Measurements from ENCODE around the gene STYK1.
"Not testable (repeated sequence)": the region's sequence is repeated elsewhere in the genome, so short reads cannot be mapped to it uniquely, and the experiment has no call there.

The STYK1 gene

GRCh38 chr12:10618338-10618987 lies 55.4 kb downstream of the STYK1 start:
- no peaks in the 10 kb centered on the region for H3K4me1 ChIP-seq (ENCODE audit: insufficient read depth, low read length)
- no peaks in the 10 kb centered on the region for H3K27me3 ChIP-seq (ENCODE audit: insufficient read depth, low read length)
- no peak overlapping the region for H3K27ac ChIP-seq (ENCODE audit: low read length)
- H3K9me3 ChIP-seq (ENCODE audit: insufficient read depth, low read depth, low read length) = no peaks in the 10 kb centered on the region
- no peak overlapping the region for H3K4me3 ChIP-seq (ENCODE audit: low read length)
- no peak overlapping the region for H3K9ac ChIP-seq (ENCODE audit: low read depth, low read length)
- no peaks in the 10 kb centered on the region for H3K36me3 ChIP-seq (ENCODE audit: insufficient read depth, low read depth, low read length)

DNA sequence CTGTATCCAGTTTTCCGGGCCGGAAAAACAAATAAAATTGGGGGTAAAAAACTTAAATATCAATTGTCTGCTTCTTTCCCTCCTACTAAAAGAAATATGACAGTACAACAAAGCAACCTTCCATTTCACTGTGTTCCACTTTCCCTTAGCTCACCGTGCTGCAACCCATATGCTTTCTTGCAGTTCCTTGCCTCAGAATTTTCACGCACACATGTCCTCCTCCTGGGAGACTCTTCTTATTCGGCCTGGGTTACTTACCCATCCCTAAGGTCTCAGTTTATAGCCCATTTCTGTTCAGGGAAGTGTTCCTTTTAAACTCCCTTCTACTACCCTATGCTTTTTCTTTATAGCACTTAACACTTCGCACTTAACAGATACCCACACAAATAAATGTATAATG lies 56.0 kb downstream of the STYK1 start:
- Histone ChIP-seq H3K9ac (ENCODE audit: low read depth, low read length) (no peak overlapping the region), H3K4me3 (ENCODE audit: low read length) (no peak overlapping the region), H3K27ac (ENCODE audit: low read length) (no peak overlapping the region), H3K4me1 (ENCODE audit: insufficient read depth, low read length) (no peaks in the 10 kb centered on the region), H3K27me3 (ENCODE audit: insufficient read depth, low read length) (no peaks in the 10 kb centered on the region), H3K9me3 (ENCODE audit: insufficient read depth, low read depth, low read length) (no peaks in the 10 kb centered on the region), H3K36me3 (ENCODE audit: insufficient read depth, low read depth, low read length) (no peaks in the 10 kb centered on the region)

- H3K27ac ChIP-seq (ENCODE audit: low read length) = no peak overlapping the region
- H3K27me3 ChIP-seq (ENCODE audit: insufficient read depth, low read length) = no peaks in the 10 kb centered on the region
Measured at GRCh38 chr12:10615532-10615931, 58.3 kb downstream of the STYK1 start.

DNA sequence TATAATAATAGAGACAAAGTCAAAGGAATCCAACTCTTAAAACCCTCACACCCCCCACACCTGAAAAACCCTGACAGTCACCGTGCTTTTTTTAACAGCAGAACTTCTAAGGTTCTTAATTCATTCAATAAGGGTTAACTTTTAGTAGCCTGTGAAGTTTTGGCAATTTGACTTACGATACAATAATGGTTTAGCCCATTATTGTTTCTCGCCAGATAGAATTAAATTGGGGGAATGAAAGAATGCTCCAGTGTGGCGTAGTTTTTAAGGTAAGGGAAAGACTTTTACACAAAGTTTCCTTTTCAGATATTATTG lies 59.8 kb downstream of the STYK1 start:
- peak overlapping the region; percentile 86 for H3K27ac ChIP-seq (ENCODE audit: low read length)
- peaks cover 35% of the 10 kb centered on the region for H3K36me3 ChIP-seq (ENCODE audit: insufficient read depth, low read depth, low read length)
- H3K9ac ChIP-seq (ENCODE audit: low read depth, low read length) = peak overlapping the region; percentile 98
- H3K4me1 ChIP-seq (ENCODE audit: insufficient read depth, low read length) = 0 out of 2 replicates have a peak, but pooled peaks cover 5% of the 10 kb centered on the region
- peak overlapping the region; percentile 100 for H3K4me3 ChIP-seq (ENCODE audit: low read length)
- H3K9me3 ChIP-seq (ENCODE audit: insufficient read depth, low read depth, low read length) = no peaks in the 10 kb centered on the region
- H3K27me3 ChIP-seq (ENCODE audit: insufficient read depth, low read length) = no peaks in the 10 kb centered on the region

More at GRCh38 chr12:10615532-10615931, 58.3 kb downstream of the STYK1 start:
- no peak overlapping the region for H3K9ac ChIP-seq (ENCODE audit: low read depth, low read length)
- no peaks in the 10 kb centered on the region for H3K9me3 ChIP-seq (ENCODE audit: insufficient read depth, low read depth, low read length)
- H3K36me3 ChIP-seq (ENCODE audit: insufficient read depth, low read depth, low read length) = peaks cover 20% of the 10 kb centered on the region
- H3K4me1 ChIP-seq (ENCODE audit: insufficient read depth, low read length) = 0 out of 2 replicates have a peak, but pooled peaks cover 5% of the 10 kb centered on the region
- no peak overlapping the region for H3K4me3 ChIP-seq (ENCODE audit: low read length)

DNA sequence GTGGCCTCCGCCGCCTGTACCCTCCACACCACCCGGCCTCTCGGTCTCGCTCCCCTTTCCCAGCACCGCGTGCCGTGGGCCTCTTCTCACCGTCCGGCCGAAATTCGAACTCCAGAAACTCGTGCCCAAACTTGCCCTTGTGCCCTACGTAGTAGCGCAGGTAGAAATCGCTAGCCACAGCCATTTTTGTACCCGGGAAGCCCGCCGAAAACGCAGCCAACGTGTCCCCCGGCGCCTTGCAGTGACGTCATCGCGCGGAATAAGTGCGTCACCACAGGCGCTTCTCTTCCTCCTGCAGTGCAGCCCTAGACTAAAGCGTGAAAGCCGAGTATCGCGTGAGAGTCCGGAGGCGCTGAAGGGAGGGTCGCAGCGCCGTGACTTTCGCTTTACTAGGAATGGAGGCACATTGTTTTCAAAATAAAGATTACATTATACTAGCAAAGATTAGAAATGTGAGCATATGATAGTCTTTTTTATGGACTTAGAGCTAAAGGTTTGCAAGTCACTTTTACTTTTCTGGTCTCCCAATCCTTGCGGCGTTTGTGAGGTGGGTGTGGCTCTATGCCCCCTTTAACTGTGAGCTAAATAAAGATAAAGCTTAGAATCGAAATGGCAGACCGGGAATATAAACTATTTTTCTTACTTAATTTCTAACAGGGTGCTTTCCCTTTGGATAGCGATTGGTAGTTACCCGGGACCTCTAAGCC lies 60.4 kb downstream of the STYK1 start, which contains the start of gene MAGOHB:
MAGOHB (minus strand) TSS at position 261 of the 707 bp plus-strand sequence; CDS start at position 184, 77 bp downstream.
- peak within 1 kb of the TSS; percentile 98 for H3K9ac ChIP-seq (ENCODE audit: low read depth, low read length)
- H3K4me3 ChIP-seq (ENCODE audit: low read length) = peak within 1 kb of the TSS; percentile 100
- H3K36me3 ChIP-seq (ENCODE audit: insufficient read depth, low read depth, low read length) = peaks cover 40% of the 10 kb centered on the region
- H3K27ac ChIP-seq (ENCODE audit: low read length) = peak within 1 kb of the TSS; percentile 86
- H3K9me3 ChIP-seq (ENCODE audit: insufficient read depth, low read depth, low read length) = no peaks in the 10 kb centered on the region
- 0 out of 2 replicates have a peak, but pooled peaks cover 5% of the 10 kb centered on the region for H3K4me1 ChIP-seq (ENCODE audit: insufficient read depth, low read length)
- H3K27me3 ChIP-seq (ENCODE audit: insufficient read depth, low read length) = no peaks in the 10 kb centered on the region

DNA sequence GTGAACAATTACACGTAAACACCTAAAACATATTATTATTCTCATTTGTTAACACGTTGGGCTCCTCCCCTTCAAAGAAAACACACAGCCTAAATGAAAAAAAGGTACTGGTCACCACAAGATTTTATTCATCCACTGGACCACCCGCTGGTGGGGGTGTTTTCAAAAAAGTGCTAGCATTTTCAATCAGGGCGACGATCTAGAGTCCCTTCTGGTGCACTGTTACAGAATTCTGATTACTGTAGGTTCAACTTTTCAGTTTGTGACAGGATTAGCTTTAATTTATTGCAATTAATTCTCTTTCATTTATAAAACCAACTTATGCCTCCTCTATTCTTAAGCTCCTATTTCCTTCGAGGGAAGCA lies 60.9 kb downstream of the STYK1 start:
- H3K27ac ChIP-seq (ENCODE audit: low read length) = peak overlapping the region; percentile 86
- peak overlapping the region; percentile 98 for H3K9ac ChIP-seq (ENCODE audit: low read depth, low read length)
- no peaks in the 10 kb centered on the region for H3K27me3 ChIP-seq (ENCODE audit: insufficient read depth, low read length)
- 0 out of 2 replicates have a peak, but pooled peaks cover 5% of the 10 kb centered on the region for H3K4me1 ChIP-seq (ENCODE audit: insufficient read depth, low read length)
- H3K4me3 ChIP-seq (ENCODE audit: low read length) = peak overlapping the region; percentile 100
- peaks cover 45% of the 10 kb centered on the region for H3K36me3 ChIP-seq (ENCODE audit: insufficient read depth, low read depth, low read length)
- H3K9me3 ChIP-seq (ENCODE audit: insufficient read depth, low read depth, low read length) = no peaks in the 10 kb centered on the region

DNA sequence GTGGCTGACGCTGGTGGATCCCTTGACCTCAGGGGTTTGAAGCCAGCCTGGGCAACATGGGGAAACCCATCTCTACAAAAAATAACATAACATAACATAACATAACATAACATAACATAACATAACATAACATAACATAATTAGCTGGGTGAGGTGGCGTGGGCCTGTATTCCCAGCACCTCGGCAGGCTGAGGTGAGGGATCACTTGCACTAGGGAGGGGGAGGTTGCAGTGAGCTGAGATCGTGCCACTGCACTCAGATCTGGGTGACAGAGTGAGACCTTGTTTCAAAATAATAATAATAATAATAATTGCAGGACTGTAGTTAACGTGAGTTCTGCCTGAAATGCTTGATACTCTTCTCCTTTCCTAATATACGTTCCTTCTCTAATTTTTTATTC lies 61.7 kb downstream of the STYK1 start:
- peaks cover 54% of the 10 kb centered on the region for H3K36me3 ChIP-seq (ENCODE audit: insufficient read depth, low read depth, low read length)
- no peaks in the 10 kb centered on the region for H3K27me3 ChIP-seq (ENCODE audit: insufficient read depth, low read length)
- peak overlapping the region; percentile 98 for H3K9ac ChIP-seq (ENCODE audit: low read depth, low read length)
- no peaks in the 10 kb centered on the region for H3K9me3 ChIP-seq (ENCODE audit: insufficient read depth, low read depth, low read length)
- H3K4me1 ChIP-seq (ENCODE audit: insufficient read depth, low read length) = 0 out of 2 replicates have a peak, but pooled peaks cover 5% of the 10 kb centered on the region
- peak overlapping the region; percentile 86 for H3K27ac ChIP-seq (ENCODE audit: low read length)
- peak overlapping the region; percentile 100 for H3K4me3 ChIP-seq (ENCODE audit: low read length)

DNA sequence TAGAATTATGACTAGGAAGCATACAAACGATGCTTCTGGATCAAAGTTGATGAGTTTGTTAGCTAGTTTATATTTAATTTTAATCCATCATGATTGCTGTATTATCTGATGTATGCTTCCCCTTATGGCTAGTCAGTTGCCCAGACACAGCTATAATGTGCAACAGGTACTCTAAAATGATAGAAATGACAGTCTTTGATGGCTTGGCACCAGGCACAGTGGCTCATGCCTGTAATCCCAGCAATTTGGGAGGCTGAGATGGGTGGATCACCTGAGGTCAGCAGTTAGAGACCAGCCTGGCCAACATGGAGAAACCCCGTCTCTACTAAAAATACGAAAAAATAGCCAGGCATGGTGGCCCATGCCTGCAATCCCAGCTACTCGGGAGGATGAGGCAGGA lies 62.6 kb downstream of the STYK1 start:
- not testable (repeated sequence) for H3K27ac ChIP-seq (ENCODE audit: low read length); H3K9ac ChIP-seq (ENCODE audit: low read depth, low read length); H3K4me1 ChIP-seq (ENCODE audit: insufficient read depth, low read length); H3K4me3 ChIP-seq (ENCODE audit: low read length); H3K9me3 ChIP-seq (ENCODE audit: insufficient read depth, low read depth, low read length); H3K27me3 ChIP-seq (ENCODE audit: insufficient read depth, low read length)
- H3K36me3 ChIP-seq (ENCODE audit: insufficient read depth, low read depth, low read length) = peaks cover 63% of the 10 kb centered on the region

GRCh38 chr12:10610188-10610587 lies 63.7 kb downstream of the STYK1 start:
- no peaks in the 10 kb centered on the region for H3K9me3 ChIP-seq (ENCODE audit: insufficient read depth, low read depth, low read length)
- H3K4me3 ChIP-seq (ENCODE audit: low read length) = no peak overlapping the region
- H3K27me3 ChIP-seq (ENCODE audit: insufficient read depth, low read length) = no peaks in the 10 kb centered on the region
- H3K9ac ChIP-seq (ENCODE audit: low read depth, low read length) = no peak overlapping the region
- H3K36me3 ChIP-seq (ENCODE audit: insufficient read depth, low read depth, low read length) = peaks cover 73% of the 10 kb centered on the region
- no peak overlapping the region for H3K27ac ChIP-seq (ENCODE audit: low read length)
- H3K4me1 ChIP-seq (ENCODE audit: insufficient read depth, low read length) = 0 out of 2 replicates have a peak, but pooled peaks cover 5% of the 10 kb centered on the region

DNA sequence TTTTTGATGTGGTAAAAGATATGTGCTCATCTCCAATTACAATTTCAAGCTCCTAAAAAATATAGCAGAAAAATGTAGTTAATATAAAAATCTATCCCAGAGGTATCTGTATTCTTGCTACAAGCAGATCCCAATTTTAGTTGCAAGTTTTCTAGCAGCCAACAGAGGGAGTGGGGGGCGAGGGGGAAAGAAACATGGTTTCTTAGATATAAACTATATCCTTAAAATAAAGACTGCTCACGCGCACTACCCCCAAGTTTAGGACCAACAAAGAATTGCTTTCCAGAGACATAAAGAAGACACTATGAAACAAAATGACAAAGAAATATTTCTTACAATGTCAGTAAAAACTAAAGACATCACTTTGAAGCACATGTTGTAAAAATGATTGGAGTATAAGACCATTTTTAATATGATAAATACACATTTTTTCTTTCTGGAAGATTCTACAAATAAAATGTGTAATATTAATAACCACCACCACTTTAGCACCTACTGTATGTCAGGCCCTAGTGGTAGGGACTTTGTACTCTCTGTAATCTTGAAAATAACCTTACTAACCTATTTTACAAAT lies 65.9 kb downstream of the STYK1 start:
- Histone ChIP-seq H3K9me3 (ENCODE audit: insufficient read depth, low read depth, low read length) (no peaks in the 10 kb centered on the region), H3K36me3 (ENCODE audit: insufficient read depth, low read depth, low read length) (peaks cover 86% of the 10 kb centered on the region), H3K9ac (ENCODE audit: low read depth, low read length) (no peak overlapping the region), H3K4me3 (ENCODE audit: low read length) (no peak overlapping the region), H3K27ac (ENCODE audit: low read length) (no peak overlapping the region), H3K27me3 (ENCODE audit: insufficient read depth, low read length) (no peaks in the 10 kb centered on the region), H3K4me1 (ENCODE audit: insufficient read depth, low read length) (0 out of 2 replicates have a peak, but pooled peaks cover 5% of the 10 kb centered on the region)

DNA sequence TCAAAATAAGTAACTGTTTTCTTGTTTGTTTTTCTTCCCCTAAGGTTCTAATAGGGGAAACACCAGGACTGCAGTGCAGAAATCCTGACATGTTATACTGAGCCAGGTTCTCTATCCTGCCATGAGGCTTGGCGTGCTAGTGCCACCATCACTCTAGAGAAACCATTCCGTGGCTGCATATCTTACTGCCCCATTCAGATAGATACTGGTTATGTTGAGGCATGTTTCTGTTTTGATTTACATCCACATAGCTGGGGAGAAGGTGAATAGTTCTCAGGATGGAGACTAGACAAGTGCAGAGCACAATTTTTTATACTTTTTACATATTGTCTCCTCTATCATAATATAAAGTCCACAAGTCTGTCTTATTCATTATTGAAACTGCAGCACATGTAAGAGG lies 72.0 kb downstream of the STYK1 start:
- Histone ChIP-seq H3K4me3 (ENCODE audit: low read length) (no peak overlapping the region), H3K9ac (ENCODE audit: low read depth, low read length) (no peak overlapping the region), H3K9me3 (ENCODE audit: insufficient read depth, low read depth, low read length) (no peaks in the 10 kb centered on the region), H3K27me3 (ENCODE audit: insufficient read depth, low read length) (no peaks in the 10 kb centered on the region), H3K36me3 (ENCODE audit: insufficient read depth, low read depth, low read length) (peaks cover 59% of the 10 kb centered on the region), H3K27ac (ENCODE audit: low read length) (no peak overlapping the region), H3K4me1 (ENCODE audit: insufficient read depth, low read length) (no peaks in the 10 kb centered on the region)

- no peaks in the 10 kb centered on the region for H3K9me3 ChIP-seq (ENCODE audit: insufficient read depth, low read depth, low read length)
- H3K36me3 ChIP-seq (ENCODE audit: insufficient read depth, low read depth, low read length) = peaks cover 59% of the 10 kb centered on the region
- no peaks in the 10 kb centered on the region for H3K4me1 ChIP-seq (ENCODE audit: insufficient read depth, low read length)
- H3K4me3 ChIP-seq (ENCODE audit: low read length) = no peak overlapping the region
- no peak overlapping the region for H3K9ac ChIP-seq (ENCODE audit: low read depth, low read length)
- H3K27me3 ChIP-seq (ENCODE audit: insufficient read depth, low read length) = no peaks in the 10 kb centered on the region
- no peak overlapping the region for H3K27ac ChIP-seq (ENCODE audit: low read length)
Measured at GRCh38 chr12:10600988-10601387, 72.9 kb downstream of the STYK1 start.
